Panc1 (cell line): ENCODE data around the gene MEA1.

Experiments
- POLR2AphosphoS5 ChIP-seq: IDR thresholded peaks from 2 replicates; pipeline ENCODE4 v1.6.1; 2012; ENCODE audit warnings: mild to moderate bottlenecking, low read depth, low read length, moderate library complexity
- TCF7L2 ChIP-seq: IDR thresholded peaks from 2 replicates; pipeline ENCODE4 v1.6.1; 2011; ENCODE audit warnings: mild to moderate bottlenecking, low read depth, low read length, inconsistent platforms
- TF ChIP-seq, protein P1 (sequence below): fragments of 450-650 bp; IDR thresholded peaks from 2 replicates; pipeline ENCODE4 v1.5.1; 2017; ENCODE audit warnings: mild to moderate bottlenecking
- TF ChIP-seq, protein P2 (sequence below), 2 experiments: IDR thresholded peaks; 2 replicates each; pipeline ENCODE4 v1.6.1; 2011 to 2012; ENCODE audit warnings: low read depth in 2 of 2, control low read depth in 1 of 2, low read length in 1 of 2, mild to moderate bottlenecking in 1 of 2, moderate library complexity in 1 of 2; ENCODE audit not compliant: insufficient read depth in 1 of 2

DNA sequence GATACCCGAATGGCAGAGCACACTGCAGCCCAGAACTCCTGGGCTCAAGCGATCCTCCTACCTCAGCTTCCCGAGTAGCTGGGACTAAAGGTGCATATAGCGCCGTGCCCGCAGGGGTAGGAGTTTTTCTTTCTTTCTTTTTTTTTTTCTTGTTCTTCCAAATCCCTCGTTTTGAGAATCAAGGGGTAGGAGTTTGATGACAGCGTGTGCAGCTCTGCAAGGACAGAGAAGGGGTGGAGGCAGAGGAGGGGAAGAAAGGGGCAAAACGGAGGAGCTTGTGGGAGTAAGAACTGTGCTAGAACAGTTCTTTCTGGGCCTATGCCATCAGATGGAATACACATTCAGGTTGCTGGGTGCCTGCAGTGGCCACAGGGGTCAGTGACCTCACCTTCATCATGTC, 23.0 kb upstream of the MEA1 start:
- TF ChIP-seq, protein P1, sequence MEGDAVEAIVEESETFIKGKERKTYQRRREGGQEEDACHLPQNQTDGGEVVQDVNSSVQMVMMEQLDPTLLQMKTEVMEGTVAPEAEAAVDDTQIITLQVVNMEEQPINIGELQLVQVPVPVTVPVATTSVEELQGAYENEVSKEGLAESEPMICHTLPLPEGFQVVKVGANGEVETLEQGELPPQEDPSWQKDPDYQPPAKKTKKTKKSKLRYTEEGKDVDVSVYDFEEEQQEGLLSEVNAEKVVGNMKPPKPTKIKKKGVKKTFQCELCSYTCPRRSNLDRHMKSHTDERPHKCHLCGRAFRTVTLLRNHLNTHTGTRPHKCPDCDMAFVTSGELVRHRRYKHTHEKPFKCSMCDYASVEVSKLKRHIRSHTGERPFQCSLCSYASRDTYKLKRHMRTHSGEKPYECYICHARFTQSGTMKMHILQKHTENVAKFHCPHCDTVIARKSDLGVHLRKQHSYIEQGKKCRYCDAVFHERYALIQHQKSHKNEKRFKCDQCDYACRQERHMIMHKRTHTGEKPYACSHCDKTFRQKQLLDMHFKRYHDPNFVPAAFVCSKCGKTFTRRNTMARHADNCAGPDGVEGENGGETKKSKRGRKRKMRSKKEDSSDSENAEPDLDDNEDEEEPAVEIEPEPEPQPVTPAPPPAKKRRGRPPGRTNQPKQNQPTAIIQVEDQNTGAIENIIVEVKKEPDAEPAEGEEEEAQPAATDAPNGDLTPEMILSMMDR = no peak
- TF ChIP-seq TCF7L2 = no peak
- TF ChIP-seq POLR2AphosphoS5 = no peak
- TF ChIP-seq, protein P2, sequence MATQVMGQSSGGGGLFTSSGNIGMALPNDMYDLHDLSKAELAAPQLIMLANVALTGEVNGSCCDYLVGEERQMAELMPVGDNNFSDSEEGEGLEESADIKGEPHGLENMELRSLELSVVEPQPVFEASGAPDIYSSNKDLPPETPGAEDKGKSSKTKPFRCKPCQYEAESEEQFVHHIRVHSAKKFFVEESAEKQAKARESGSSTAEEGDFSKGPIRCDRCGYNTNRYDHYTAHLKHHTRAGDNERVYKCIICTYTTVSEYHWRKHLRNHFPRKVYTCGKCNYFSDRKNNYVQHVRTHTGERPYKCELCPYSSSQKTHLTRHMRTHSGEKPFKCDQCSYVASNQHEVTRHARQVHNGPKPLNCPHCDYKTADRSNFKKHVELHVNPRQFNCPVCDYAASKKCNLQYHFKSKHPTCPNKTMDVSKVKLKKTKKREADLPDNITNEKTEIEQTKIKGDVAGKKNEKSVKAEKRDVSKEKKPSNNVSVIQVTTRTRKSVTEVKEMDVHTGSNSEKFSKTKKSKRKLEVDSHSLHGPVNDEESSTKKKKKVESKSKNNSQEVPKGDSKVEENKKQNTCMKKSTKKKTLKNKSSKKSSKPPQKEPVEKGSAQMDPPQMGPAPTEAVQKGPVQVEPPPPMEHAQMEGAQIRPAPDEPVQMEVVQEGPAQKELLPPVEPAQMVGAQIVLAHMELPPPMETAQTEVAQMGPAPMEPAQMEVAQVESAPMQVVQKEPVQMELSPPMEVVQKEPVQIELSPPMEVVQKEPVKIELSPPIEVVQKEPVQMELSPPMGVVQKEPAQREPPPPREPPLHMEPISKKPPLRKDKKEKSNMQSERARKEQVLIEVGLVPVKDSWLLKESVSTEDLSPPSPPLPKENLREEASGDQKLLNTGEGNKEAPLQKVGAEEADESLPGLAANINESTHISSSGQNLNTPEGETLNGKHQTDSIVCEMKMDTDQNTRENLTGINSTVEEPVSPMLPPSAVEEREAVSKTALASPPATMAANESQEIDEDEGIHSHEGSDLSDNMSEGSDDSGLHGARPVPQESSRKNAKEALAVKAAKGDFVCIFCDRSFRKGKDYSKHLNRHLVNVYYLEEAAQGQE (IDR thresholded peaks at IDR 0.05; ENCODE audit: insufficient read depth in 1 of 2, low read depth in 2 of 2, low read length in 1 of 2) = no peak
